GM12878 (cell line): ENCODE data around the gene ZNF18. TPM values are rescaled to one million over a fixed set of nuclear protein-coding genes. Genes with fewer than 3 reads are reported as not detected.

Source experiments
- ATAC-seq: fragments of 200-7000 bp; cut with Tn5 transposase; 3 replicates; pipeline ENCODE4 v1.9.1; 2020; ENCODE audit warnings: mild to moderate bottlenecking, moderate library complexity
- BruUV-seq: library from RNA; stranded (reverse); fragments of 400-500 nt; replicated peaks from 2 replicates; lab custom pipeline; 2021; lab: Mats Ljungman, UMichigan
- CTCF ChIA-PET: fragments of 300-600 bp; sonication (Branson Sonifier 250); formaldehyde crosslinking; extraction: SDS; loops from one replicate; lab custom pipeline; 2021; ENCODE audit warnings: inconsistent platforms; lab: Yijun Ruan, JAX
- POLR2A ChIA-PET: fragments of 350-600 bp; formaldehyde crosslinking; extraction: SDS; loops from one replicate; lab custom pipeline; 2021; ENCODE audit warnings: inconsistent platforms; lab: Charles Lee
- RAD21 ChIA-PET: fragments of 300-600 bp; sonication (Branson Sonifier 250); formaldehyde crosslinking; loops from one replicate; lab custom pipeline; 2023; ENCODE audit warnings: antibody characterized with exemption; ENCODE audit not compliant: unreplicated experiment; lab: Charles Lee
- SMC1A ChIA-PET: fragments of 300-600 bp; sonication (Branson Sonifier 250); formaldehyde crosslinking; loops from one replicate; lab custom pipeline; 2023; ENCODE audit not compliant: unreplicated experiment, uncharacterized antibody; lab: Charles Lee
- DNase-seq: peaks from one replicate; pipeline ENCODE4 v3.0.0-alpha.2; 2011; ENCODE audit warnings: low read depth, low spot score
- FAIRE-seq: peaks from 3 replicates; lab custom pipeline; 2011; peaks lifted over from hg19 to GRCh38; lab: Jason Lieb, UNC
- H2AFZ ChIP-seq: 2 replicates; pipeline ENCODE4 v1.6.0; 2011; ENCODE audit warnings: low read depth, low read length, control low read depth; ENCODE audit not compliant: control insufficient read depth
- H3K27ac ChIP-seq: 2 replicates; pipeline ENCODE4 v1.5.1; 2011; ENCODE audit warnings: control low read depth; ENCODE audit not compliant: control insufficient read depth, insufficient read depth
- H3K27me3 ChIP-seq, 2 experiments: replicated peaks in 1 of 2; 2 replicates each; pipeline versions ENCODE4 v1.6.0 to v1.6.1; 2011; ENCODE audit warnings: low read length in 1 of 2; ENCODE audit not compliant: control insufficient read depth in 2 of 2, insufficient read depth in 2 of 2
- H3K36me3 ChIP-seq, 2 experiments: 2 replicates each; pipeline ENCODE4 v1.5.1; 2011; ENCODE audit warnings: low read length in 1 of 2; ENCODE audit not compliant: control insufficient read depth in 2 of 2, insufficient read depth in 2 of 2
- H3K4me1 ChIP-seq: 2 replicates; pipeline ENCODE4 v1.6.1; 2011; ENCODE audit warnings: mild to moderate bottlenecking, low read length, moderate library complexity, mixed read lengths; ENCODE audit not compliant: control insufficient read depth, insufficient read depth
- H3K4me2 ChIP-seq: 2 replicates; pipeline ENCODE4 v1.6.0; 2011; ENCODE audit warnings: control low read depth; ENCODE audit not compliant: control insufficient read depth, insufficient read depth
- H3K4me3 ChIP-seq: fragments of 200-600 bp; sonication (generic); 2 replicates; pipeline ENCODE4 v1.5.1; 2016
- H3K79me2 ChIP-seq: 2 replicates; pipeline ENCODE4 v1.6.0; 2011; ENCODE audit warnings: low read length; ENCODE audit not compliant: control insufficient read depth, insufficient read depth
- H3K9ac ChIP-seq: 2 replicates; pipeline ENCODE4 v1.8.0; 2011; ENCODE audit warnings: low read length, control low read depth, mixed read lengths; ENCODE audit not compliant: control insufficient read depth, insufficient read depth
- H3K9me3 ChIP-seq: replicated peaks from 3 replicates; pipeline ENCODE4 v1.5.1; 2011; ENCODE audit warnings: mild to moderate bottlenecking, low read length; ENCODE audit not compliant: control insufficient read depth, insufficient read depth
- H4K20me1 ChIP-seq: 2 replicates; pipeline ENCODE4 v1.6.0; 2011; ENCODE audit not compliant: control insufficient read depth, insufficient read depth
- CEBPB ChIP-seq, 2 experiments: fragments of 150-350 bp in 1 of 2; IDR thresholded peaks; 2 replicates each; pipeline ENCODE4 v1.6.1; 2012 to 2014; ENCODE audit warnings: low read depth in 2 of 2, low read length in 2 of 2, borderline replicate concordance in 1 of 2, inconsistent platforms in 1 of 2
- CEBPZ ChIP-seq: fragments of 150-350 bp; IDR thresholded peaks from 2 replicates; pipeline ENCODE4 v1.6.1; 2016; ENCODE audit warnings: low read depth, low read length
- CREM ChIP-seq: IDR thresholded peaks from 2 replicates; pipeline ENCODE4 v1.6.1; 2014; ENCODE audit warnings: antibody characterized with exemption, low read depth
- CUX1 ChIP-seq: IDR thresholded peaks from 2 replicates; pipeline ENCODE4 v1.6.1; 2012; ENCODE audit warnings: improper control_type of control experiment, low read depth, low read length; ENCODE audit not compliant: insufficient replicate concordance
- ESRRA ChIP-seq: IDR thresholded peaks from 2 replicates; pipeline ENCODE4 v1.6.1; 2012; ENCODE audit warnings: mild to moderate bottlenecking, low read length, improper control_type of control experiment
- GABPA ChIP-seq: IDR thresholded peaks from 2 replicates; pipeline ENCODE4 v1.6.1; 2014; ENCODE audit warnings: antibody characterized with exemption, low read depth, mild to moderate bottlenecking, inconsistent platforms
- IRF3 ChIP-seq: fragments of 450-650 bp; IDR thresholded peaks from 2 replicates; pipeline ENCODE4 v1.6.1; 2014; ENCODE audit warnings: mild to moderate bottlenecking
- KDM1A ChIP-seq: fragments of 200-600 bp; sonication (generic); IDR thresholded peaks from 2 replicates; pipeline ENCODE4 v1.6.1; 2016; ENCODE audit warnings: borderline replicate concordance
- MTA3 ChIP-seq: IDR thresholded peaks from 2 replicates; pipeline ENCODE4 v1.6.1; 2012; ENCODE audit warnings: low read length, inconsistent platforms, borderline replicate concordance
- POLR2AphosphoS2 ChIP-seq: IDR thresholded peaks from 2 replicates; pipeline ENCODE4 v1.6.1; 2011; ENCODE audit warnings: low read depth, mild to moderate bottlenecking, low read length, improper control_type of control experiment, moderate library complexity
- RBBP5 ChIP-seq: fragments of 200-600 bp; sonication (generic); conservative IDR thresholded peaks from 2 replicates; pipeline ENCODE4 v1.6.1; 2016
- TBL1XR1 ChIP-seq: IDR thresholded peaks from 2 replicates; pipeline ENCODE4 v1.6.1; 2012; ENCODE audit warnings: low read depth, low read length, improper control_type of control experiment
- TCF7 ChIP-seq: IDR thresholded peaks from 2 replicates; pipeline ENCODE4 v1.6.1; 2014; ENCODE audit warnings: antibody characterized with exemption, borderline replicate concordance
- YBX1 ChIP-seq: fragments of 450-650 bp; IDR thresholded peaks from 2 replicates; pipeline ENCODE4 v1.6.1; 2016; ENCODE audit warnings: antibody characterized with exemption
- ZSCAN29 ChIP-seq: fragments of 450-650 bp; IDR thresholded peaks from 2 replicates; pipeline ENCODE4 v1.6.1; 2017; ENCODE audit warnings: mild to moderate bottlenecking, moderate library complexity
- ZZZ3 ChIP-seq: IDR thresholded peaks from 2 replicates; pipeline ENCODE4 v1.6.1; 2011; ENCODE audit warnings: low read depth; ENCODE audit not compliant: control insufficient read depth, insufficient read length
- WGBS: methylation state at CpG from one replicate; pipeline ENCODE4 v1.1.6; 2016; ENCODE audit warnings: low lambda C conversion rate; ENCODE audit not compliant: insufficient replicate concordance, insufficient coverage; ENCODE audit errors: missing lambda C conversion rate; 5-methylcytosine and 5-hydroxymethylcytosine counted together
- in situ Hi-C: fragments of 300-500 bp; cut with MboI; formaldehyde crosslinking; loops from 9 replicates; pipeline ENCODE4 v1.14.3; 2018; ENCODE audit warnings: mixed read lengths
- intact Hi-C: fragments of 100-400 bp; cut with micrococcal nuclease; formaldehyde crosslinking; loops from one replicate; pipeline ENCODE4 v1.14.2; 2022; ENCODE audit not compliant: unreplicated experiment
- polyA plus RNA-seq, 11 experiments: library from polyadenylated mRNA; depleted of rRNA in 4 of 11; unstranded in 6 of 11; stranded (reverse) in 5 of 11; fragments of >200 nt; fragmentation: Nextera tagmentation in 4 of 11; fragmentation: Illumina TruSeq in 1 of 11; extraction: Ambion mirVana in 4 of 11; extraction: Trizol in 1 of 11; gene quantifications; 1 replicate in 1 of 11; 2 replicates in 10 of 11; pipeline versions ENCODE4 v1.2.1 to v1.2.3, GENCODE V29; 2011 to 2016; ENCODE audit warnings: inconsistent platforms in 2 of 11, missing spikeins in 2 of 11, low read depth in 1 of 11
- total RNA-seq, 4 experiments: library from RNA; depleted of rRNA in 3 of 4; stranded (reverse); fragments of >200 nt in 3 of 4; fragmentation: Illumina TruSeq in 1 of 4; extraction: Trizol in 1 of 4; gene quantifications; 2 replicates each; pipeline versions ENCODE4 v1.2.1 to v1.2.3, GENCODE V29; 2013 to 2021

Gene ZNF18
- total and polyA plus RNA-seq, 10 of the 15 experiments (the other 5 are each of a cell fraction or from before 2014, with no cell fraction given): 4.6 to 10.2 (median 9.1) TPM

- Histone ChIP-seq H3K9me3 (no peaks in the 10 kb centered on the region), H2AFZ (no peak overlapping the region), H3K27ac (no peak overlapping the region), H3K9ac (no peak overlapping the region), H3K4me3 (no peak overlapping the region), H4K20me1 (no peaks in the 10 kb centered on the region), H3K4me2 (no peak overlapping the region), H3K4me1 (no peaks in the 10 kb centered on the region), H3K27me3 (no peaks in the 10 kb centered on the region), H3K36me3 (no peaks in the 10 kb centered on the region), H3K79me2 (no peaks in the 10 kb centered on the region)
- 4% methylated on average over 3 of the region's 3 CpGs for WGBS
- ATAC-seq (no peak), DNase-seq (no peak), FAIRE-seq (no peak)
- TF ChIP-seq RBBP5 (no peak), CUX1 (no peak), ZZZ3 (no peak), CEBPZ (no peak), CEBPB (IDR thresholded peaks at IDR 0.05; ENCODE audit: borderline replicate concordance in 1 of 2, low read depth in 2 of 2, low read length in 2 of 2) (no peak), TCF7 (no peak), CREM (no peak), GABPA (no peak), YBX1 (no peak), TBL1XR1 (no peak), IRF3 (no peak), KDM1A (no peak), ZSCAN29 (no peak), MTA3 (no peak), ESRRA (no peak), POLR2AphosphoS2 (no peak)
- intact Hi-C loops: no loop called here
- ChIA-PET RAD21 (no interaction called here), CTCF (interaction anchor here (1.2 kb wide), 1 partner anchor 9 kb away, joined by 3 read pairs; no protein-coding TSS in a partner anchor), SMC1A (no interaction called here), POLR2A (no interaction called here)
- BruUV-seq: no TSS peak
- in situ Hi-C loops: loop anchor here (25.0 kb wide), 1 partner anchor 1057 kb away; no protein-coding TSS in a partner anchor
Observed at GRCh38 chr17:11944587-11944986, 52.7 kb downstream of the ZNF18 start.
